Measurements from ENCODE around the gene CTSS.

DNA sequence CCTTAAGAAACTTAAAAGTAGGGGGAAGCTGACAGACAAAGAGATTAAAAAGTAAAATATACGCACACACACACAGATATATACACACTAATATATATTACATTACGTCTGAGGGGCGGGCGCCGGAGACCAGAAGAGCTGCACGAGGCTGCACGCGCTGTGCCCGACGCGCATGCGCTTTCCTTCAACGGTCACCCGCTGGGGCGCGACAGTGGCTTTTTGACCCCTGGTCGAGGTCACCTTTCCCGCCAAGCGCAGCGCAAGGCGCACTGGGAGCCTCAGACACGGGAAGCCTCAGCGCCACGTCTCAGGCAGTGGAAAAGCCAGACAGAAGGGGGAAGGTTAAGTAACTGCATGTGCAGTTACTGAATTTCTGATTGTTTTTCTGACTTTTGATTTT is 44.9 kb downstream of the CTSS start, which contains the start of gene HORMAD1:
- TF ChIP-seq, protein P1, sequence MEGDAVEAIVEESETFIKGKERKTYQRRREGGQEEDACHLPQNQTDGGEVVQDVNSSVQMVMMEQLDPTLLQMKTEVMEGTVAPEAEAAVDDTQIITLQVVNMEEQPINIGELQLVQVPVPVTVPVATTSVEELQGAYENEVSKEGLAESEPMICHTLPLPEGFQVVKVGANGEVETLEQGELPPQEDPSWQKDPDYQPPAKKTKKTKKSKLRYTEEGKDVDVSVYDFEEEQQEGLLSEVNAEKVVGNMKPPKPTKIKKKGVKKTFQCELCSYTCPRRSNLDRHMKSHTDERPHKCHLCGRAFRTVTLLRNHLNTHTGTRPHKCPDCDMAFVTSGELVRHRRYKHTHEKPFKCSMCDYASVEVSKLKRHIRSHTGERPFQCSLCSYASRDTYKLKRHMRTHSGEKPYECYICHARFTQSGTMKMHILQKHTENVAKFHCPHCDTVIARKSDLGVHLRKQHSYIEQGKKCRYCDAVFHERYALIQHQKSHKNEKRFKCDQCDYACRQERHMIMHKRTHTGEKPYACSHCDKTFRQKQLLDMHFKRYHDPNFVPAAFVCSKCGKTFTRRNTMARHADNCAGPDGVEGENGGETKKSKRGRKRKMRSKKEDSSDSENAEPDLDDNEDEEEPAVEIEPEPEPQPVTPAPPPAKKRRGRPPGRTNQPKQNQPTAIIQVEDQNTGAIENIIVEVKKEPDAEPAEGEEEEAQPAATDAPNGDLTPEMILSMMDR (conservative IDR thresholded peaks at IDR 0.05 in 1 of 2, IDR thresholded peaks at IDR 0.05 in 1 of 2; ENCODE audit: low read depth in 1 of 2, low read length in 2 of 2), result no peak
- no peak for TF ChIP-seq EZH2 (IDR thresholded peaks at IDR 0.05; ENCODE audit: low read length, missing control alignments)

All from fibroblast of lung (primary cell).